ENCODE results near the gene RASGEF1C. TPM values are rescaled to one million over a fixed set of nuclear protein-coding genes. Genes with fewer than 3 reads are reported as not detected.

Gene RASGEF1C
- total RNA-seq, 1 donor from 2014 or later: not detected

DNA sequence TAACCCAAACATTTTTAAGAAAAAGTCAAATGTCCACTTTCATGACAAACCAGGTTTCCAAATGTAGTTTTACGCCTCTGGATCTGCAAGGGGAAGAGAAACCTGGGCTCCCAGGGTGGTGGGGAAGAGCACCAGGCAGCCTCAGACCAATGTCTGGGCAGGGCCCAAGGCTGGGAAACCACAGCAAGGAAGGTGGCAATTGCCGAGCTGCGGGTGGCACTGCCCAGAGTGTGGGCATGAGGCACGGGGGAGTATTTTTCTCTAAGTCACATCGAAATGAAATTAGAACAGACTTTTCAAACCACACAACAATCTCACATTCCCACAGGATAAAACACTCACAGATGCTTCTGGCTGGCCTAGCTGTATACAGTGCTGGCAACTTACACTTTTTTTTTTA, 32.6 kb upstream of the RASGEF1C start:
- Mint-ChIP-seq H3K4me3 (ENCODE audit: unreplicated experiment) (no peak overlapping the region), H3K36me3 (ENCODE audit: low read depth) (peaks cover 40% of the 10 kb centered on the region), H3K4me1 (ENCODE audit: low read depth) (no peaks in the 10 kb centered on the region), H3K27ac (ENCODE audit: unreplicated experiment) (no peak overlapping the region), H3K9me3 (ENCODE audit: low read depth) (peaks cover 3% of the 10 kb centered on the region), H3K27me3 (ENCODE audit: low read depth) (no peaks in the 10 kb centered on the region)
- TF ChIP-seq, protein P1, sequence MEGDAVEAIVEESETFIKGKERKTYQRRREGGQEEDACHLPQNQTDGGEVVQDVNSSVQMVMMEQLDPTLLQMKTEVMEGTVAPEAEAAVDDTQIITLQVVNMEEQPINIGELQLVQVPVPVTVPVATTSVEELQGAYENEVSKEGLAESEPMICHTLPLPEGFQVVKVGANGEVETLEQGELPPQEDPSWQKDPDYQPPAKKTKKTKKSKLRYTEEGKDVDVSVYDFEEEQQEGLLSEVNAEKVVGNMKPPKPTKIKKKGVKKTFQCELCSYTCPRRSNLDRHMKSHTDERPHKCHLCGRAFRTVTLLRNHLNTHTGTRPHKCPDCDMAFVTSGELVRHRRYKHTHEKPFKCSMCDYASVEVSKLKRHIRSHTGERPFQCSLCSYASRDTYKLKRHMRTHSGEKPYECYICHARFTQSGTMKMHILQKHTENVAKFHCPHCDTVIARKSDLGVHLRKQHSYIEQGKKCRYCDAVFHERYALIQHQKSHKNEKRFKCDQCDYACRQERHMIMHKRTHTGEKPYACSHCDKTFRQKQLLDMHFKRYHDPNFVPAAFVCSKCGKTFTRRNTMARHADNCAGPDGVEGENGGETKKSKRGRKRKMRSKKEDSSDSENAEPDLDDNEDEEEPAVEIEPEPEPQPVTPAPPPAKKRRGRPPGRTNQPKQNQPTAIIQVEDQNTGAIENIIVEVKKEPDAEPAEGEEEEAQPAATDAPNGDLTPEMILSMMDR (IDR thresholded peaks at IDR 0.05): no peak
- no peak for DNase-seq (ENCODE audit: low spot score)

GRCh38 chr5:180238631-180239030, 29.6 kb upstream of the RASGEF1C start:
- H3K27me3 Mint-ChIP-seq (ENCODE audit: low read depth): no peaks in the 10 kb centered on the region
- no peak overlapping the region for H3K27ac Mint-ChIP-seq (ENCODE audit: unreplicated experiment)
- no peak for DNase-seq (ENCODE audit: low spot score)
- H3K36me3 Mint-ChIP-seq (ENCODE audit: low read depth): peaks cover 44% of the 10 kb centered on the region
- no peaks in the 10 kb centered on the region for H3K4me1 Mint-ChIP-seq (ENCODE audit: low read depth)
- TF ChIP-seq, protein P1 (IDR thresholded peaks at IDR 0.05): no peak
- H3K9me3 Mint-ChIP-seq (ENCODE audit: low read depth): no peaks in the 10 kb centered on the region
- no peak overlapping the region for H3K4me3 Mint-ChIP-seq (ENCODE audit: unreplicated experiment)

GRCh38 chr5:180235846-180236245, 26.8 kb upstream of the RASGEF1C start:
- H3K27ac Mint-ChIP-seq (ENCODE audit: unreplicated experiment): no peak overlapping the region
- TF ChIP-seq, protein P1 (IDR thresholded peaks at IDR 0.05): no peak
- H3K9me3 Mint-ChIP-seq (ENCODE audit: low read depth): no peaks in the 10 kb centered on the region
- no peaks in the 10 kb centered on the region for H3K27me3 Mint-ChIP-seq (ENCODE audit: low read depth)
- H3K36me3 Mint-ChIP-seq (ENCODE audit: low read depth): peaks cover 41% of the 10 kb centered on the region
- DNase-seq (ENCODE audit: low spot score): no peak
- peaks cover 2% of the 10 kb centered on the region for H3K4me1 Mint-ChIP-seq (ENCODE audit: low read depth)
- H3K4me3 Mint-ChIP-seq (ENCODE audit: unreplicated experiment): no peak overlapping the region

DNA sequence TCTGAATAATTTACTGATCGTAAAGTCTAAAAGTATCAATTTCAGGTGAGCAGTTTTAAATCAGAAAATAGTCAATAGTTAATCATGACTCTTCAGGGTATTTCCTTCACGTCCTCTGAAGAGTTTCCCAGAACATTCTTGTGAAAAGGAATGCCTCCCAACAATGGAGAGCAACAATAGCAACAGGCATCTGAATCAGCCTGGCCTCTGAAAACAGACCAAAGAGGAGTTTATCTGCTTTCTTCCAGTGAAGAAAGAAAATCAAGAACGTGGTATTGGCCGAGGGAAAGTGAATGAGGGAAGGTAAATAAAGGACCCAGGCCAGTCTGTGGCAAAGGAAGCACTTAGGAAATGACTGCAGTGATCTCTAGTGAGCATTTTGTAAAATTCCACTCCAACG, 26.1 kb upstream of the RASGEF1C start:
- no peak for DNase-seq (ENCODE audit: low spot score)
- Mint-ChIP-seq H3K9me3 (ENCODE audit: low read depth) (no peaks in the 10 kb centered on the region), H3K4me1 (ENCODE audit: low read depth) (peaks cover 2% of the 10 kb centered on the region), H3K27ac (ENCODE audit: unreplicated experiment) (no peak overlapping the region), H3K36me3 (ENCODE audit: low read depth) (peaks cover 36% of the 10 kb centered on the region), H3K27me3 (ENCODE audit: low read depth) (no peaks in the 10 kb centered on the region), H3K4me3 (ENCODE audit: unreplicated experiment) (no peak overlapping the region)
- TF ChIP-seq, protein P1 (IDR thresholded peaks at IDR 0.05): no peak

DNA sequence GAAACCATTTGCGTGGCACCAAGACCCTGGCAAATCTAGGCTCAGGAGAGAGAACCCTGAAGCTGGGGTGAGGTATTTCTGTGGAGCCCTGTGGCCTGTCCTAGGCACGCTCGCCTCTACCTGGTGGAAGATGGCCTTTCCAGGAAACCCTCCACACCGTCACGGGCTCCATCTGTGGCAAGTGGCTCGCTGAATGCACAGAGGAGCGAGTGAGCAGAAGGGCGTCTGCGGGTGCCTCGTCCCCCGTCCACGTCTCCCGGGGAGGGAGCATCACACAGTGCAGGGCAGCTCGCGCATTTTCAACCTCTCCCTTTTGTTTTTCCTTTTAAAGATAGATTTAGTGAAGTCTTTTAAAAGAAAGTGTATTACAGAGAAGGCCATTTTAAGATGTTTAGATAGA, 25.3 kb upstream of the RASGEF1C start:
- Mint-ChIP-seq H3K4me1 (ENCODE audit: low read depth) (peaks cover 2% of the 10 kb centered on the region), H3K4me3 (ENCODE audit: unreplicated experiment) (no peak overlapping the region), H3K36me3 (ENCODE audit: low read depth) (peaks cover 35% of the 10 kb centered on the region), H3K27ac (ENCODE audit: unreplicated experiment) (no peak overlapping the region), H3K27me3 (ENCODE audit: low read depth) (no peaks in the 10 kb centered on the region), H3K9me3 (ENCODE audit: low read depth) (no peaks in the 10 kb centered on the region)
- DNase-seq (ENCODE audit: low spot score): no peak
- TF ChIP-seq, protein P1 (IDR thresholded peaks at IDR 0.05): no peak
